ENCODE measurements around the gene TIMP3. TPM values are rescaled to one million over a fixed set of nuclear protein-coding genes. Genes with fewer than 3 reads are reported as not detected.

Gene TIMP3
- polyA plus RNA-seq, 1 of the 3 experiments (the other 2 are of a cell fraction): 26.1 TPM

DNA sequence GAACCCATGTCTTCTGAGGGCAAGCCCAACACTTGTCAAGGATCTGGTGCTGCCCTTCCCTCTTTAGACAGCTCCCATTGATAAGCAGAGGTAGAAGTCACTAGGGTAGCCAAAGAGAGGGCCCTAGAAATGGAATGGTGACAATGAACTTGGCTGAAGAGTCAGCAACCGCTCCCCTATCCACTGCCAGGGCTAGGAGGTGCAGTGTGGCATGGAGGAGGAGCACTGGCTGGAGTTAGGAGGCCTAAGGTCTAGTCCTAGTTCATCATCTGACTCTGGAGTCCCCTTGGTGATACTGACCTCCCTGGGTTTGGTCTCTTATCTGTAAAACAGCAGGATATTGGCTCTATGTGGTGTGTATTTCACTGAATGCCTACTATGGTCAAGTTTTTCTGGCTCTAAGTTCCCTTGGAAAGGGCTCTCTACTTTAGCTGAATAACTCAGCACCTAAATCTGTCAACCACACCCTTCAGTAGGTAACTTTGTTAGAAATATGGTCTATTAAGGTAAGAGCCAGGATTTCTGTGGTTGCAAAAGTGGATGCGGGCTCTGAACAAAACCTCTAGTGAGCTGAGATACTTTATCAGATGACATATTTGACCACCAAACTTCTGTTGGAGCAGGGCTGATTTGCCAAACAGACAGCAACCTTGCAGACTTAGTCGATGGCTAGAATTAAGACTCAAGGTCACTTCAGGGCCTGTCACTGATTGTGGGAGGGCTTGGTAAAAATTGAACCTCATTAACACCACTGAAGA, 10.5 kb downstream of the TIMP3 start:
- H3K9me2 ChIP-seq: no peaks in the 10 kb centered on the region
- H3K9me3 ChIP-seq: no peaks in the 10 kb centered on the region
- 56% methylated on average over 3 of the region's 3 CpGs for WGBS (ENCODE audit: low lambda C conversion rate)
- ChIA-PET CTCF (interaction anchor here (0.9 to 3.9 kb wide), 6 partner anchors 9 to 284 kb away, joined by 3 to 21 read pairs (median 5); no protein-coding TSS in a partner anchor), POLR2A (no interaction called here)
- H3K4me2 ChIP-seq: no peak overlapping the region
- TF ChIP-seq, protein P1, sequence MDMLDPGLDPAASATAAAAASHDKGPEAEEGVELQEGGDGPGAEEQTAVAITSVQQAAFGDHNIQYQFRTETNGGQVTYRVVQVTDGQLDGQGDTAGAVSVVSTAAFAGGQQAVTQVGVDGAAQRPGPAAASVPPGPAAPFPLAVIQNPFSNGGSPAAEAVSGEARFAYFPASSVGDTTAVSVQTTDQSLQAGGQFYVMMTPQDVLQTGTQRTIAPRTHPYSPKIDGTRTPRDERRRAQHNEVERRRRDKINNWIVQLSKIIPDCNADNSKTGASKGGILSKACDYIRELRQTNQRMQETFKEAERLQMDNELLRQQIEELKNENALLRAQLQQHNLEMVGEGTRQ (IDR thresholded peaks at IDR 0.05; ENCODE audit: borderline replicate concordance, low read depth, low read length): no peak
- TF ChIP-seq, protein P2, sequence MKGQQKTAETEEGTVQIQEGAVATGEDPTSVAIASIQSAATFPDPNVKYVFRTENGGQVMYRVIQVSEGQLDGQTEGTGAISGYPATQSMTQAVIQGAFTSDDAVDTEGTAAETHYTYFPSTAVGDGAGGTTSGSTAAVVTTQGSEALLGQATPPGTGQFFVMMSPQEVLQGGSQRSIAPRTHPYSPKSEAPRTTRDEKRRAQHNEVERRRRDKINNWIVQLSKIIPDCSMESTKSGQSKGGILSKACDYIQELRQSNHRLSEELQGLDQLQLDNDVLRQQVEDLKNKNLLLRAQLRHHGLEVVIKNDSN (IDR thresholded peaks at IDR 0.05; ENCODE audit: borderline replicate concordance, low read depth): no peak
- TF ChIP-seq TCF12 (IDR thresholded peaks at IDR 0.05): no peak
- TF ChIP-seq GATA2 (CRISPR knock-in tag; IDR thresholded peaks at IDR 0.05): no peak
- TF ChIP-seq, protein P3, sequence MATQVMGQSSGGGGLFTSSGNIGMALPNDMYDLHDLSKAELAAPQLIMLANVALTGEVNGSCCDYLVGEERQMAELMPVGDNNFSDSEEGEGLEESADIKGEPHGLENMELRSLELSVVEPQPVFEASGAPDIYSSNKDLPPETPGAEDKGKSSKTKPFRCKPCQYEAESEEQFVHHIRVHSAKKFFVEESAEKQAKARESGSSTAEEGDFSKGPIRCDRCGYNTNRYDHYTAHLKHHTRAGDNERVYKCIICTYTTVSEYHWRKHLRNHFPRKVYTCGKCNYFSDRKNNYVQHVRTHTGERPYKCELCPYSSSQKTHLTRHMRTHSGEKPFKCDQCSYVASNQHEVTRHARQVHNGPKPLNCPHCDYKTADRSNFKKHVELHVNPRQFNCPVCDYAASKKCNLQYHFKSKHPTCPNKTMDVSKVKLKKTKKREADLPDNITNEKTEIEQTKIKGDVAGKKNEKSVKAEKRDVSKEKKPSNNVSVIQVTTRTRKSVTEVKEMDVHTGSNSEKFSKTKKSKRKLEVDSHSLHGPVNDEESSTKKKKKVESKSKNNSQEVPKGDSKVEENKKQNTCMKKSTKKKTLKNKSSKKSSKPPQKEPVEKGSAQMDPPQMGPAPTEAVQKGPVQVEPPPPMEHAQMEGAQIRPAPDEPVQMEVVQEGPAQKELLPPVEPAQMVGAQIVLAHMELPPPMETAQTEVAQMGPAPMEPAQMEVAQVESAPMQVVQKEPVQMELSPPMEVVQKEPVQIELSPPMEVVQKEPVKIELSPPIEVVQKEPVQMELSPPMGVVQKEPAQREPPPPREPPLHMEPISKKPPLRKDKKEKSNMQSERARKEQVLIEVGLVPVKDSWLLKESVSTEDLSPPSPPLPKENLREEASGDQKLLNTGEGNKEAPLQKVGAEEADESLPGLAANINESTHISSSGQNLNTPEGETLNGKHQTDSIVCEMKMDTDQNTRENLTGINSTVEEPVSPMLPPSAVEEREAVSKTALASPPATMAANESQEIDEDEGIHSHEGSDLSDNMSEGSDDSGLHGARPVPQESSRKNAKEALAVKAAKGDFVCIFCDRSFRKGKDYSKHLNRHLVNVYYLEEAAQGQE (IDR thresholded peaks at IDR 0.05; ENCODE audit: low read depth, low read length): no peak
- no peak for TF ChIP-seq FOSL2 (IDR thresholded peaks at IDR 0.05; ENCODE audit: borderline replicate concordance, low read depth)
- TF ChIP-seq CHD2 (IDR thresholded peaks at IDR 0.05; ENCODE audit: low read length, partially characterized antibody): no peak
- TF ChIP-seq MXI1 (IDR thresholded peaks at IDR 0.05; ENCODE audit: low read depth, low read length): no peak
- no peak for TF ChIP-seq TAF1 (IDR thresholded peaks at IDR 0.05; ENCODE audit: borderline replicate concordance, low read depth, low read length)
- no peak for TF ChIP-seq RAD21 (IDR thresholded peaks at IDR 0.05; ENCODE audit: low read length)
- TF ChIP-seq TEAD4 (IDR thresholded peaks at IDR 0.05; ENCODE audit: borderline replicate concordance, insufficient read depth): no peak
- TF ChIP-seq, protein P4, sequence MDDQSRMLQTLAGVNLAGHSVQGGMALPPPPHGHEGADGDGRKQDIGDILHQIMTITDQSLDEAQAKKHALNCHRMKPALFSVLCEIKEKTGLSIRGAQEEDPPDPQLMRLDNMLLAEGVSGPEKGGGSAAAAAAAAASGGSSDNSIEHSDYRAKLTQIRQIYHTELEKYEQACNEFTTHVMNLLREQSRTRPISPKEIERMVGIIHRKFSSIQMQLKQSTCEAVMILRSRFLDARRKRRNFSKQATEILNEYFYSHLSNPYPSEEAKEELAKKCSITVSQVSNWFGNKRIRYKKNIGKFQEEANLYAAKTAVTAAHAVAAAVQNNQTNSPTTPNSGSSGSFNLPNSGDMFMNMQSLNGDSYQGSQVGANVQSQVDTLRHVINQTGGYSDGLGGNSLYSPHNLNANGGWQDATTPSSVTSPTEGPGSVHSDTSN (IDR thresholded peaks at IDR 0.05): no peak
- no peak for TF ChIP-seq EZH2phosphoT487 (IDR thresholded peaks at IDR 0.05; ENCODE audit: borderline replicate concordance, low read depth)
- no peak for TF ChIP-seq SMC3 (IDR thresholded peaks at IDR 0.05; ENCODE audit: low read depth, low read length)
- TF ChIP-seq ELF1 (IDR thresholded peaks at IDR 0.05): no peak
- H4K20me1 ChIP-seq (ENCODE audit: insufficient read depth): no peaks in the 10 kb centered on the region
- no peak overlapping the region for H3K9ac ChIP-seq
- H3F3A ChIP-seq (replicated peaks; ENCODE audit: insufficient read depth): no peaks in the 10 kb centered on the region
- H3K79me2 ChIP-seq (ENCODE audit: insufficient read depth): peaks cover 2% of the 10 kb centered on the region; the same call in 1 of the 2 replicates
- H3K4me3 ChIP-seq (ENCODE audit: low read depth in 2 of 2, low read length in 1 of 2): no peak overlapping the region
- H3K4me1 ChIP-seq (ENCODE audit: control insufficient read depth in 1 of 2, insufficient read depth in 2 of 2, low read depth in 1 of 2, low read length in 1 of 2): no peaks in the 10 kb centered on the region; a peak in 1 of 4 replicates
- no peak overlapping the region for H3K27ac ChIP-seq (ENCODE audit: low read depth in 2 of 2, low read length in 1 of 2)
- no peak for DNase-seq
- no peak overlapping the region for H2AFZ ChIP-seq (ENCODE audit: low read depth)
- H3K27me3 ChIP-seq (ENCODE audit: insufficient read depth): no peaks in the 10 kb centered on the region
- no peaks in the 10 kb centered on the region for H3K36me3 ChIP-seq (replicated peaks in 1 of 2; ENCODE audit: control insufficient read depth in 1 of 2, insufficient read depth in 2 of 2, low read length in 1 of 2)

All from SK-N-SH (cell line).